22Rv1 (cell line): Measurements from ENCODE around the gene NKX2-8.
"Not testable (repeated sequence)": the region's sequence is repeated elsewhere in the genome, so short reads cannot be mapped to it uniquely, and the experiment has no call there.

Source experiments
- H3K27ac ChIP-seq: fragments of 450-650 bp; 2 replicates; pipeline ENCODE4 v1.5.1; 2017
- ZFX ChIP-seq: fragments of 450-650 bp; IDR thresholded peaks from 2 replicates; pipeline ENCODE4 v1.6.1; 2017; ENCODE audit warnings: antibody characterized with exemption, borderline replicate concordance
- TF ChIP-seq, protein P1 (sequence below): fragments of 450-650 bp; IDR thresholded peaks from 2 replicates; pipeline ENCODE4 v1.5.1; 2017; ENCODE audit warnings: mild to moderate bottlenecking

The NKX2-8 gene

DNA sequence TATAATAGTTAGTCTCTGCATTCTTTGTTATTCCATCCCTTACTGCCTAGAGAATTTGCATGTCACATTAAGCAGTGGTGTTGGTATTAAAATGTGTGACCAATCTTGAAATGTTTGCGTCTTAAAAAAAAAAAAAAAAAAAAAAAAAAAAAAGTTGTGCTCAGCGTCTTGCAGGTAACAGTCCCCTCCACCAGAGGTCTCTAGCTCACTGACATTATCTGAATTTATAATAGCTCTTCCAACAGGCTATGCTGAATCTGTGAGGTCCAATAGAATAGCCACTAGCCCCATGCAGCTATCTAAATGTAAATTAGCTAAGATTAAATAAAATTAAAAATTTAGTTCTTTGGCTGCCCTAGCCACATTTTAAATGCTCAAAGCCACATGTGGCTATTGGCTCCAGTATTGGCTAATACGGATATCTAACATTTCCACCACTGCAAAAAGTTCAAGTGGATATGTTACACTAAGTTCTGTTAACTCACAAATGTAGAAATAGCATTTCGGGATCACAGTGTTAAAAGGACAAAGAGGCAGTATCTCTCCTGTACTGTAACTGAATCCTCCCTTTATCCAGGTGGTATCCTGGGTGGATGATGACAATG lies 28.7 kb downstream of the NKX2-8 start:
- TF ChIP-seq, protein P1, sequence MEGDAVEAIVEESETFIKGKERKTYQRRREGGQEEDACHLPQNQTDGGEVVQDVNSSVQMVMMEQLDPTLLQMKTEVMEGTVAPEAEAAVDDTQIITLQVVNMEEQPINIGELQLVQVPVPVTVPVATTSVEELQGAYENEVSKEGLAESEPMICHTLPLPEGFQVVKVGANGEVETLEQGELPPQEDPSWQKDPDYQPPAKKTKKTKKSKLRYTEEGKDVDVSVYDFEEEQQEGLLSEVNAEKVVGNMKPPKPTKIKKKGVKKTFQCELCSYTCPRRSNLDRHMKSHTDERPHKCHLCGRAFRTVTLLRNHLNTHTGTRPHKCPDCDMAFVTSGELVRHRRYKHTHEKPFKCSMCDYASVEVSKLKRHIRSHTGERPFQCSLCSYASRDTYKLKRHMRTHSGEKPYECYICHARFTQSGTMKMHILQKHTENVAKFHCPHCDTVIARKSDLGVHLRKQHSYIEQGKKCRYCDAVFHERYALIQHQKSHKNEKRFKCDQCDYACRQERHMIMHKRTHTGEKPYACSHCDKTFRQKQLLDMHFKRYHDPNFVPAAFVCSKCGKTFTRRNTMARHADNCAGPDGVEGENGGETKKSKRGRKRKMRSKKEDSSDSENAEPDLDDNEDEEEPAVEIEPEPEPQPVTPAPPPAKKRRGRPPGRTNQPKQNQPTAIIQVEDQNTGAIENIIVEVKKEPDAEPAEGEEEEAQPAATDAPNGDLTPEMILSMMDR = peak; percentile 85
- no peak for TF ChIP-seq ZFX

GRCh38 chr14:36550899-36551298 lies 31.5 kb downstream of the NKX2-8 start:
- TF ChIP-seq, protein P1 = no peak
- no peak overlapping the region for H3K27ac ChIP-seq

More for the DNA sequence above, 28.7 kb downstream of the NKX2-8 start:
- no peak overlapping the region for H3K27ac ChIP-seq

DNA sequence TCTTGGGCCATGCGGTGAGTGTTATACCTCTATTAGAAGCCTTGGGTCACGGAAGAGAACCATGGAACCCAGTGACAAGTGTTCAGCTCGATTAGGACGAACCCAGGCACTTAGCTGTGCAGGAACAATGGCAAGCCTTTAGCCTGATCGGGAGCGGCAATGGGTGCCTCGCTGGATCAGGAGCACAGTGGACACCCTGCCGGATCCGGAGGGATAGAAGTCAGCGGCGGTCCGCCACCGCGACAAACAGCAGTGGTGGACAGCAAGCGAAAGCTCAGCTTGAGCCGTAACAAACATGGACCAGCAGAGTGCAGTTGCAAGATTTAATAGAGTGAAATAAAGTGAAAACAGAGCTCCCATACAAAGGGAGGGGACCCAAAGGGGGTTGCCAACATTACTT lies 38.1 kb downstream of the NKX2-8 start:
- H3K27ac ChIP-seq = not testable (repeated sequence)

- TF ChIP-seq, protein P1 = no peak
- TF ChIP-seq ZFX = no peak
- no peak overlapping the region for H3K27ac ChIP-seq
Observed at GRCh38 chr14:36538051-36538450, 44.4 kb downstream of the NKX2-8 start.
